DOHH2 (cell line): Measurements from ENCODE around the gene JPH2.

ENCODE experiments used
- H3F3A ChIP-seq: fragments of 200-600 bp; sonication (generic), shearing (Covaris generic); 2 replicates; pipeline ENCODE4 v1.6.0; 2016; ENCODE audit warnings: antibody characterized with exemption, mild to moderate bottlenecking; ENCODE audit not compliant: control insufficient read depth, insufficient read depth
- H3K27ac ChIP-seq: fragments of 200-600 bp; sonication (generic); 2 replicates; pipeline ENCODE4 v1.5.1; 2014; ENCODE audit warnings: low read depth, mild to moderate bottlenecking, low read length, moderate library complexity
- H3K27me3 ChIP-seq: fragments of 200-600 bp; sonication (generic); 2 replicates; pipeline ENCODE4 v1.6.1; 2014; ENCODE audit warnings: mild to moderate bottlenecking, low read length, mixed read lengths; ENCODE audit not compliant: control insufficient read depth
- H3K36me3 ChIP-seq: fragments of 200-600 bp; sonication (generic); 2 replicates; pipeline ENCODE4 v1.6.1; 2014; ENCODE audit warnings: mild to moderate bottlenecking, low read length, moderate library complexity, mixed read lengths; ENCODE audit not compliant: control insufficient read depth
- H3K4me1 ChIP-seq: fragments of 200-600 bp; sonication (generic); 2 replicates; pipeline ENCODE4 v1.6.1; 2014; ENCODE audit warnings: mild to moderate bottlenecking, low read length, mixed read lengths; ENCODE audit not compliant: control insufficient read depth
- H3K4me2 ChIP-seq: fragments of 200-600 bp; sonication (generic); 2 replicates; pipeline ENCODE4 v1.6.0; 2014; ENCODE audit warnings: mild to moderate bottlenecking, low read length, moderate library complexity
- H3K4me3 ChIP-seq: fragments of 200-600 bp; sonication (generic); 2 replicates; pipeline ENCODE4 v1.5.1; 2014; ENCODE audit warnings: mild to moderate bottlenecking, low read length, mixed read lengths
- H3K79me2 ChIP-seq: fragments of 200-600 bp; sonication (generic); 2 replicates; pipeline ENCODE4 v1.6.1; 2014; ENCODE audit warnings: mild to moderate bottlenecking, low read length, mixed read lengths; ENCODE audit not compliant: control insufficient read depth
- H3K9me2 ChIP-seq: fragments of 200-600 bp; sonication (generic); replicated peaks from 2 replicates; pipeline ENCODE4 v1.6.1; 2014; ENCODE audit warnings: mild to moderate bottlenecking, low read length, mixed read lengths; ENCODE audit not compliant: control insufficient read depth
- H3K9me3 ChIP-seq: fragments of 200-600 bp; sonication (generic); 2 replicates; pipeline ENCODE4 v1.6.1; 2014; ENCODE audit warnings: antibody characterized with exemption, low read length, mixed read lengths; ENCODE audit not compliant: control insufficient read depth, insufficient read depth
- H4K20me1 ChIP-seq: fragments of 200-600 bp; sonication (generic); 2 replicates; pipeline ENCODE4 v1.6.0; 2014; ENCODE audit warnings: low read depth, mild to moderate bottlenecking, antibody characterized with exemption, low read length, moderate library complexity; ENCODE audit not compliant: control insufficient read depth, insufficient read depth
- CTCF ChIP-seq: fragments of 200-600 bp; sonication (generic); IDR thresholded peaks from one replicate; pipeline ENCODE4 v1.5.1; 2014; ENCODE audit warnings: antibody characterized with exemption, mild to moderate bottlenecking, low read depth, low read length; ENCODE audit not compliant: poor library complexity, severe bottlenecking
- EZH2phosphoT487 ChIP-seq: fragments of 200-600 bp; sonication (generic); IDR thresholded peaks from 2 replicates; pipeline ENCODE4 v1.6.1; 2017; ENCODE audit warnings: borderline replicate concordance, mild to moderate bottlenecking, antibody characterized with exemption, low read length, moderate library complexity, mixed read lengths

The JPH2 gene

GRCh38 chr20:44151621-44152416 lies 35.2 kb downstream of the JPH2 start:
- no peak overlapping the region for H3K4me3 ChIP-seq
- no peaks in the 10 kb centered on the region for H3K27me3 ChIP-seq
- H3F3A ChIP-seq: no peaks in the 10 kb centered on the region
- no peaks in the 10 kb centered on the region for H3K9me3 ChIP-seq
- H3K27ac ChIP-seq: no peak overlapping the region
- no peaks in the 10 kb centered on the region for H3K36me3 ChIP-seq
- no peaks in the 10 kb centered on the region for H3K4me1 ChIP-seq
- no peaks in the 10 kb centered on the region for H3K9me2 ChIP-seq
- no peaks in the 10 kb centered on the region for H4K20me1 ChIP-seq
- TF ChIP-seq CTCF: no peak
- no peak for TF ChIP-seq EZH2phosphoT487
- H3K4me2 ChIP-seq: no peak overlapping the region
- no peaks in the 10 kb centered on the region for H3K79me2 ChIP-seq

- H3F3A ChIP-seq: no peaks in the 10 kb centered on the region
- H3K4me1 ChIP-seq: no peaks in the 10 kb centered on the region
- no peak overlapping the region for H3K27ac ChIP-seq
- H3K36me3 ChIP-seq: no peaks in the 10 kb centered on the region
- no peaks in the 10 kb centered on the region for H3K9me3 ChIP-seq
- H3K9me2 ChIP-seq: no peaks in the 10 kb centered on the region
- H3K79me2 ChIP-seq: no peaks in the 10 kb centered on the region
- no peak overlapping the region for H3K4me2 ChIP-seq
- no peaks in the 10 kb centered on the region for H4K20me1 ChIP-seq
- TF ChIP-seq EZH2phosphoT487 (no peak), CTCF (no peak)
- 0 out of 2 replicates have a peak, but pooled peaks cover 3% of the 10 kb centered on the region for H3K27me3 ChIP-seq
- no peak overlapping the region for H3K4me3 ChIP-seq
Observed at GRCh38 chr20:44146272-44146671, 40.7 kb downstream of the JPH2 start.

GRCh38 chr20:44145131-44145775 lies 41.7 kb downstream of the JPH2 start:
- Histone ChIP-seq H3K27ac (no peak overlapping the region), H3K9me3 (no peaks in the 10 kb centered on the region), H3K4me1 (no peaks in the 10 kb centered on the region), H3K9me2 (no peaks in the 10 kb centered on the region), H4K20me1 (no peaks in the 10 kb centered on the region), H3K4me2 (no peak overlapping the region), H3K36me3 (no peaks in the 10 kb centered on the region), H3K4me3 (no peak overlapping the region), H3K79me2 (no peaks in the 10 kb centered on the region), H3K27me3 (peaks cover 6% of the 10 kb centered on the region; the same call in 1 of the 2 replicates), H3F3A (no peaks in the 10 kb centered on the region)
- TF ChIP-seq EZH2phosphoT487: no peak
- TF ChIP-seq CTCF: no peak
